Spleen (tissue), 7 donors: ENCODE results near the gene IL18R1.

ENCODE experiments used
- CTCF ChIP-seq, 11 experiments: fragments of 200-600 bp in 7 of 11; fragments of 450-650 bp in 4 of 11; sonication (generic) in 4 of 11; IDR thresholded peaks in 8 of 11; conservative IDR thresholded peaks in 3 of 11; 1 replicate in 7 of 11; 2 replicates in 4 of 11; pipeline versions ENCODE4 v1.4.0 to v1.8.0; 2016 to 2021; ENCODE audit warnings: antibody characterized with exemption in 11 of 11, inconsistent platforms in 4 of 11, mild to moderate bottlenecking in 1 of 11
- POLR2AphosphoS5 ChIP-seq, 3 donors: sonication (generic); formaldehyde crosslinking; IDR thresholded peaks; one replicate each; pipeline ENCODE4 v1.5.1; 2017; ENCODE audit warnings: antibody characterized with exemption in 3 of 3
- donor health status: DM: no; HTN: no; CAD: no; lungs with moderate emphysema.
- donor health status: DM: no; HTN: no; CAD: no.
- donor health status: DM: no; HTN: no; CAD: no.

GRCh38 chr2:102336502-102336945 is 19.1 kb upstream of the IL18R1 start:
- no peak for TF ChIP-seq CTCF (IDR thresholded peaks at IDR 0.05 in 8 of 11, conservative IDR thresholded peaks at IDR 0.05 in 3 of 11)
- TF ChIP-seq POLR2AphosphoS5 (IDR thresholded peaks at IDR 0.05): no peak
